ENCODE results near the gene APH1B.

APH1B gene

GRCh38 chr15:63238796-63239195 is 38.6 kb upstream of the APH1B start:
- peaks cover 9% of the 10 kb centered on the region; the same call in 1 of the 2 replicates for H3K9me3 ChIP-seq (ENCODE audit: control insufficient read depth, insufficient read depth, low read depth, low read length)
- no peak overlapping the region for H3K27ac ChIP-seq (ENCODE audit: low read depth, low read length)

GRCh38 chr15:63240109-63240508 is 37.3 kb upstream of the APH1B start:
- Histone ChIP-seq H3K36me3 (ENCODE audit: control insufficient read depth, insufficient read depth, low read length) (no peaks in the 10 kb centered on the region; the same call in 1 of the 2 replicates), H3K9ac (ENCODE audit: low read length) (no peak overlapping the region), H3K4me3 (ENCODE audit: low read depth, low read length) (no peak overlapping the region), H3K27ac (ENCODE audit: low read depth, low read length) (no peak overlapping the region), H3K4me1 (ENCODE audit: control insufficient read depth, insufficient read depth, low read length) (no peaks in the 10 kb centered on the region), H3K27me3 (ENCODE audit: control insufficient read depth, insufficient read depth, low read length) (no peaks in the 10 kb centered on the region), H3K9me3 (ENCODE audit: control insufficient read depth, insufficient read depth, low read depth, low read length) (peaks cover 11% of the 10 kb centered on the region; the same call in 1 of the 2 replicates)

More at GRCh38 chr15:63238796-63239195, 38.6 kb upstream of the APH1B start:
- H3K4me3 ChIP-seq (ENCODE audit: low read depth, low read length), result no peak overlapping the region
- no peaks in the 10 kb centered on the region for H3K4me1 ChIP-seq (ENCODE audit: control insufficient read depth, insufficient read depth, low read length)
- H3K9ac ChIP-seq (ENCODE audit: low read length), result no peak overlapping the region
- no peaks in the 10 kb centered on the region for H3K27me3 ChIP-seq (ENCODE audit: control insufficient read depth, insufficient read depth, low read length)
- no peaks in the 10 kb centered on the region for H3K36me3 ChIP-seq (ENCODE audit: control insufficient read depth, insufficient read depth, low read length)

GRCh38 chr15:63241316-63241715 is 36.1 kb upstream of the APH1B start:
- Histone ChIP-seq H3K27me3 (ENCODE audit: control insufficient read depth, insufficient read depth, low read length) (no peaks in the 10 kb centered on the region), H3K27ac (ENCODE audit: low read depth, low read length) (no peak overlapping the region), H3K4me3 (ENCODE audit: low read depth, low read length) (no peak overlapping the region), H3K4me1 (ENCODE audit: control insufficient read depth, insufficient read depth, low read length) (no peaks in the 10 kb centered on the region), H3K9ac (ENCODE audit: low read length) (no peak overlapping the region), H3K36me3 (ENCODE audit: control insufficient read depth, insufficient read depth, low read length) (peaks cover 3% of the 10 kb centered on the region), H3K9me3 (ENCODE audit: control insufficient read depth, insufficient read depth, low read depth, low read length) (peaks cover 11% of the 10 kb centered on the region; the same call in 1 of the 2 replicates)

GRCh38 chr15:63243101-63243500 is 34.3 kb upstream of the APH1B start:
- H3K4me3 ChIP-seq (ENCODE audit: low read depth, low read length), result no peak overlapping the region
- no peaks in the 10 kb centered on the region for H3K27me3 ChIP-seq (ENCODE audit: control insufficient read depth, insufficient read depth, low read length)
- no peak overlapping the region for H3K27ac ChIP-seq (ENCODE audit: low read depth, low read length)
- H3K4me1 ChIP-seq (ENCODE audit: control insufficient read depth, insufficient read depth, low read length), result no peaks in the 10 kb centered on the region
- peaks cover 10% of the 10 kb centered on the region for H3K36me3 ChIP-seq (ENCODE audit: control insufficient read depth, insufficient read depth, low read length)
- H3K9me3 ChIP-seq (ENCODE audit: control insufficient read depth, insufficient read depth, low read depth, low read length), result peaks cover 11% of the 10 kb centered on the region; the same call in 1 of the 2 replicates
- H3K9ac ChIP-seq (ENCODE audit: low read length), result no peak overlapping the region

GRCh38 chr15:63243776-63244175 is 33.6 kb upstream of the APH1B start:
- no peak overlapping the region for H3K27ac ChIP-seq (ENCODE audit: low read depth, low read length)
- no peak overlapping the region for H3K4me3 ChIP-seq (ENCODE audit: low read depth, low read length)
- no peaks in the 10 kb centered on the region for H3K27me3 ChIP-seq (ENCODE audit: control insufficient read depth, insufficient read depth, low read length)
- peaks cover 11% of the 10 kb centered on the region; the same call in 1 of the 2 replicates for H3K9me3 ChIP-seq (ENCODE audit: control insufficient read depth, insufficient read depth, low read depth, low read length)
- H3K4me1 ChIP-seq (ENCODE audit: control insufficient read depth, insufficient read depth, low read length), result no peaks in the 10 kb centered on the region
- peaks cover 10% of the 10 kb centered on the region for H3K36me3 ChIP-seq (ENCODE audit: control insufficient read depth, insufficient read depth, low read length)
- H3K9ac ChIP-seq (ENCODE audit: low read length), result no peak overlapping the region

- H3K36me3 ChIP-seq (ENCODE audit: control insufficient read depth, insufficient read depth, low read length), result peaks cover 11% of the 10 kb centered on the region
- no peak overlapping the region for H3K9ac ChIP-seq (ENCODE audit: low read length)
- no peaks in the 10 kb centered on the region for H3K27me3 ChIP-seq (ENCODE audit: control insufficient read depth, insufficient read depth, low read length)
- peaks cover 11% of the 10 kb centered on the region; the same call in 1 of the 2 replicates for H3K9me3 ChIP-seq (ENCODE audit: control insufficient read depth, insufficient read depth, low read depth, low read length)
- H3K4me1 ChIP-seq (ENCODE audit: control insufficient read depth, insufficient read depth, low read length), result no peaks in the 10 kb centered on the region
- no peak overlapping the region for H3K27ac ChIP-seq (ENCODE audit: low read depth, low read length)
- no peak overlapping the region for H3K4me3 ChIP-seq (ENCODE audit: low read depth, low read length)
These were observed 33.0 kb upstream of the APH1B start for GRCh38 chr15:63244399-63244798.

GRCh38 chr15:63244976-63245645 is 32.3 kb upstream of the APH1B start:
- H3K9ac ChIP-seq (ENCODE audit: low read length), result no peak overlapping the region
- no peaks in the 10 kb centered on the region for H3K27me3 ChIP-seq (ENCODE audit: control insufficient read depth, insufficient read depth, low read length)
- no peak overlapping the region for H3K4me3 ChIP-seq (ENCODE audit: low read depth, low read length)
- peaks cover 13% of the 10 kb centered on the region for H3K36me3 ChIP-seq (ENCODE audit: control insufficient read depth, insufficient read depth, low read length)
- peaks cover 11% of the 10 kb centered on the region; the same call in 1 of the 2 replicates for H3K9me3 ChIP-seq (ENCODE audit: control insufficient read depth, insufficient read depth, low read depth, low read length)
- no peaks in the 10 kb centered on the region for H3K4me1 ChIP-seq (ENCODE audit: control insufficient read depth, insufficient read depth, low read length)
- H3K27ac ChIP-seq (ENCODE audit: low read depth, low read length), result no peak overlapping the region

- Histone ChIP-seq H3K27ac (ENCODE audit: low read depth, low read length) (no peak overlapping the region), H3K27me3 (ENCODE audit: control insufficient read depth, insufficient read depth, low read length) (no peaks in the 10 kb centered on the region), H3K9me3 (ENCODE audit: control insufficient read depth, insufficient read depth, low read depth, low read length) (peaks cover 11% of the 10 kb centered on the region; the same call in 1 of the 2 replicates), H3K4me1 (ENCODE audit: control insufficient read depth, insufficient read depth, low read length) (no peaks in the 10 kb centered on the region), H3K36me3 (ENCODE audit: control insufficient read depth, insufficient read depth, low read length) (peaks cover 25% of the 10 kb centered on the region), H3K9ac (ENCODE audit: low read length) (no peak overlapping the region), H3K4me3 (ENCODE audit: low read depth, low read length) (no peak overlapping the region)
These were observed 30.5 kb upstream of the APH1B start for GRCh38 chr15:63246691-63247469.

GRCh38 chr15:63250312-63250965 is 27.0 kb upstream of the APH1B start:
- Histone ChIP-seq H3K27me3 (ENCODE audit: control insufficient read depth, insufficient read depth, low read length) (no peaks in the 10 kb centered on the region), H3K4me1 (ENCODE audit: control insufficient read depth, insufficient read depth, low read length) (peaks cover 6% of the 10 kb centered on the region), H3K9ac (ENCODE audit: low read length) (no peak overlapping the region), H3K9me3 (ENCODE audit: control insufficient read depth, insufficient read depth, low read depth, low read length) (no peaks in the 10 kb centered on the region), H3K36me3 (ENCODE audit: control insufficient read depth, insufficient read depth, low read length) (peaks cover 26% of the 10 kb centered on the region), H3K4me3 (ENCODE audit: low read depth, low read length) (no peak overlapping the region), H3K27ac (ENCODE audit: low read depth, low read length) (no peak overlapping the region)

GRCh38 chr15:63251701-63252100 is 25.7 kb upstream of the APH1B start:
- Histone ChIP-seq H3K4me1 (ENCODE audit: control insufficient read depth, insufficient read depth, low read length) (peaks cover 18% of the 10 kb centered on the region), H3K9ac (ENCODE audit: low read length) (no peak overlapping the region), H3K9me3 (ENCODE audit: control insufficient read depth, insufficient read depth, low read depth, low read length) (no peaks in the 10 kb centered on the region), H3K27me3 (ENCODE audit: control insufficient read depth, insufficient read depth, low read length) (no peaks in the 10 kb centered on the region), H3K36me3 (ENCODE audit: control insufficient read depth, insufficient read depth, low read length) (peaks cover 20% of the 10 kb centered on the region), H3K4me3 (ENCODE audit: low read depth, low read length) (no peak overlapping the region), H3K27ac (ENCODE audit: low read depth, low read length) (no peak overlapping the region)

GRCh38 chr15:63252292-63252691 is 25.1 kb upstream of the APH1B start:
- peaks cover 24% of the 10 kb centered on the region for H3K4me1 ChIP-seq (ENCODE audit: control insufficient read depth, insufficient read depth, low read length)
- H3K27ac ChIP-seq (ENCODE audit: low read depth, low read length), result no peak overlapping the region
- H3K36me3 ChIP-seq (ENCODE audit: control insufficient read depth, insufficient read depth, low read length), result peaks cover 20% of the 10 kb centered on the region
- no peak overlapping the region for H3K4me3 ChIP-seq (ENCODE audit: low read depth, low read length)
- H3K9ac ChIP-seq (ENCODE audit: low read length), result no peak overlapping the region
- H3K9me3 ChIP-seq (ENCODE audit: control insufficient read depth, insufficient read depth, low read depth, low read length), result no peaks in the 10 kb centered on the region
- no peaks in the 10 kb centered on the region for H3K27me3 ChIP-seq (ENCODE audit: control insufficient read depth, insufficient read depth, low read length)
